NCI-H748 (cell line): Measurements from ENCODE around the gene CNNM3.
"Not testable (repeated sequence)": the region's sequence is repeated elsewhere in the genome, so short reads cannot be mapped to it uniquely, and the experiment has no call there.

Experiments
- DNase-seq: peaks from one replicate; lab custom pipeline; 2025; ENCODE audit not compliant: unreplicated experiment; lab: John Stamatoyannopoulos, UW

CNNM3 gene

DNA sequence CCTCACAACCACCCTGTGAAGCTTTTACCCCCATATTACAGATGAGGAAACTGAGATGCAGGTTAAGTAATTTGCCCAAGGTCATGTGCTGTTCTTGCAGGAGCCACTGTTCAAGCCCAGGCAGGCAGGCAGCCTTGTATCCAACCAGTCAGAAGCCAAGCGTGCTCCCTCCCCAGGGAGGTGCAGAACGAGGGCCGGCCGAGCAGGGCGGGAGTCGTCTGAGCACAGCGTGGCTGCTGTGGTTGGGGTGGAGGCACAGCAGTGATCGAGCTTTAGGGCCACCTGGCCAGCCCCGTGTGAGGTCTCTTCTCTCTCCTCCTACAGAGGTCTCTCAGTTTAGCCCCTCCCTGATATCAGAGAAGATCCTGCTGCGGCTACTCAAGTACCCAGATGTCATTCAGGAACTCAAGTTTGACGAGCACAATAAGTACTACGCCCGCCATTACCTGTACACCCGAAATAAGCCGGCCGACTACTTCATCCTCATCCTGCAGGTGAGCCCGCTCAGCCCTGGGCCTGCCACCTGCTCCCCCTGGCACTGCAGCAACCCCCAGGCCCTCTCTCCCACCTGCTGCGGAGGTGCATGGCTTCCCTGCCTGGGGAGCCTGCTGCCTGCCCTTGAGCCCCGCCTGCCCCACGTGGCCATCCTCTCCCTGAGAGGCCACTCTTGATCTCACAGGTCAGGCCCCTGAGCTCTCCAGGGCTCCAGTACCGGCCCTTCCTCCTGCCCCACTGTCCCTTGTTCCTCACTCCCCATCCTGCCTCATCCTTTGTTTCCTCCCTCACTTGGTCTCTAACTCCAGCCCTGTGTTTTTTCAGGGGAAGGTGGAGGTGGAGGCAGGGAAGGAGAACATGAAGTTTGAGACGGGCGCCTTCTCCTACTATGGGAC, 17.1 kb upstream of the CNNM3 start:
- DNase-seq = no peak

DNA sequence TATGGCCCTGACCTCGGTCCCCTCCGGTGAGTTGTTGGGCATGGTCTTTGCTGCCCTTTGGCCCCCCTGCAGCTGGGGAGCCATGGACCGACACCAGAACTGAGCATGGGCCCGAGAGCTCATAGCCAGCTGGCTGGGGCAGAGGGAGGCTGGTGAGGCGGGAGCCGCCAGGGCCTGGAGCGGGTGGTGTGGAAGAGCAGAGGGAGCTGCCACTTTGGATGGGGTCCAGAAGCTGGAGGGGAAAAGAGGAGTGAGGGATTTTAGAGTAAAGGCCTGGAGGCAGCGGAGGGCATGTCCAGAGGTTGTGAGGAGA, 16.5 kb upstream of the CNNM3 start:
- no peak for DNase-seq

DNA sequence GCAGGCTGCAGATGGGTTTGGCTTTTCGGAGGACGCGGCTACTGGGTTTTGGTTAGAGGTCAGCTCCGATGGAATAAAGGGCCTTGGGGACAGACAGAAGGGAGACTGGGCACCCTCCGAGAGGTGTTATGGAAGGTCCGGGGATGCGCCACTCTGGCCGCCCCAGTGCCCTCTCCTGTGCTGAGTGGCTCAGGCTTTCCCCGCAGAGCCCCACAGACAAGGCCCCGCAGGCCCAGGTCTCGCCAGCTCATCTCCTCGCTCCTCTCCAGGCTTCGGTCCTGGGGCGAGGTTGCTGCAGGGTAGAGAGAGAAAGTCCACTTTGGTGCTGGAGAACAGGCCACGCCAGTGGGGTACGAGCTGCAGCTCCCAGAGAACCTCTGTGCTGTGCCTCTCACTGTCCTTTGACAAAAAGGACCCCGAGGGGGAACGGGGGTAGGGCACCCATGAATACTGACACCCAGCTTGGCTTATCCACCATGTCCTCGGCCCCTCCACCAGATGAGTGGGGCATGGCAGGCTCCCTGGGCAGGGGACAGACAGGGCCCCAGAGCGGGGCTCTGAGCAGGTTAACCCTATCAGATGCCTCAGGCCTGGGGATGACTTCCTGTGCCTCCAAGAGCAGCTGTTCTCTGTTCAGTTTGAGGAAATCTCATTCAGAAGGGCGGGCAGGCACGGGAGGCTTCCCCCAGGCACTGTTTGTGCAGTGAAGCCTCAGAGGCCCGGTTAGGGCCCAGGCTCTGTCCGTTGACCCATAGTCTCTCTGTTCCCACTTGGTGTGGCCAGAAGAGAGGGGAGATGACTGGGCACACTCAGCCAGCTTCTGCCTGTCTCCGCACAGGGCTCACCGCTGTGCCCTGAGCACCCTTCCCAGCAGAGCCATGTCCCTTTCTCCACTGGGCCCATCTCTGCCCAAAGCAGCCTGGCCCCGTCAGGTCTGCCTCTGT, 15.7 kb upstream of the CNNM3 start:
- DNase-seq = no peak

DNA sequence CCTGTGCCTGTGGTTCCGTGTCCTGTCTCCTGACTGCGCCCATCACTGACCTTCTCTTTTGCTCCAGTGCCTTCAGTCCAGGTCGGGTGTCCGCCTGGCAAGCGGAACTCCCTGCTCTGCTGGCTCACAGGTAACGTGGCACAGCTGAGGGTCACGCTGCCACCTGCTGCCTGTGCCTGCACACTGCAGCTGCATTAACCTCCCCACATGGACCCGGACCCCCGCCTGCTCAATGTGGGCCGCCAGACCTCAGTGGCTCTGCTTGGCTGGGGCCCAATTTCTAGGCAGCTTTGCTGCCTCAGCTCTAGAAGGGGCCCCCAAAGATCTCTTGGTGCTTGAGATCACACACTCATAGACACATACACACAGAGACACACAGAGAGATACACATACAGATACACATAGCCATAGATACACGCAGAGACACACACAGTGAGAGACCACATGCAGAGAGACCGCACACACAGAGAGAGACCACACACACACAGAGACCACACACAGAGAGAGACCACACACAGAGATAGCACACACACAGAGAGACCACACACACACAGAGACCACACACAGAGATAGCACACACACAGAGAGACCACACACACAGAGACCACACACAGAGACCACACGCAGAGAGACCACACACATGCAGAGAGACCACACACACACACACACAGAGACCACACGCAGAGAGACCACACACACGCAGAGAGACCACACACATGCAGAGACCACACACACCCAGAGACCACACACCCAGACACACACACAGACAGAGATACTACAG, 14.9 kb upstream of the CNNM3 start:
- peak; percentile 48 for DNase-seq

DNA sequence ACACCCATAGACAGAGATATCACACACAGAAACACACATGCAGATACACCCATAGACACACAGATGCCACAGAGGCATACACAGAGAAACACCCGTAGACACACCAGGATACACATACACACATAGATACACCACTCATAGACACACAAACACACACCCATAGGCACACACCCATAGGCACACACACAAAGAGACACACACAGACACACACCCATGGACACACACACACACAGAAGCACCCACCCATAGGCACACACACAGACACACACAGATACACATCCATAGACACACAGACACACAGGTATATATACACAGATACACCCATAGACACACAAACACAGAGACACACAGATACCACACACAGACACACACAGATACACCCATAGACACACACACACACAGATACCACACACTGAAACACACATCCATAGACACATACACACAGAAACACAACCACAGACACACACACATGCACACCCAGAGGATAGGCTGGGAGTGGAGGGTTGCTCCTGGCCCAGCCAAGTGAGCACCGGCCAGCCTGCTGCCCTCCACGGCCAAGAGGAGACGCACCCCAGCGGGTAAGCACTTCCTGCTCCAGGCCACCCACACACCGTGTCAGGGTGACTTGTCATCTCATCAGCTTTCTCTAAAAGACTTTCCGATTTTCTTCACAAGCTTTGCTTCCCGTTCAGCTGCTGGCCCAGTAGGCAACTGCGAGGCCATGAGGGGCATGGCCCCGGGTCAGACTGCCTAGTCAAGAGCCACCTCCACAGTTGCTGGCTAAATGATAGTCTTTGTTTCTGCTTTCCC, 14.1 kb upstream of the CNNM3 start:
- no peak for DNase-seq

DNA sequence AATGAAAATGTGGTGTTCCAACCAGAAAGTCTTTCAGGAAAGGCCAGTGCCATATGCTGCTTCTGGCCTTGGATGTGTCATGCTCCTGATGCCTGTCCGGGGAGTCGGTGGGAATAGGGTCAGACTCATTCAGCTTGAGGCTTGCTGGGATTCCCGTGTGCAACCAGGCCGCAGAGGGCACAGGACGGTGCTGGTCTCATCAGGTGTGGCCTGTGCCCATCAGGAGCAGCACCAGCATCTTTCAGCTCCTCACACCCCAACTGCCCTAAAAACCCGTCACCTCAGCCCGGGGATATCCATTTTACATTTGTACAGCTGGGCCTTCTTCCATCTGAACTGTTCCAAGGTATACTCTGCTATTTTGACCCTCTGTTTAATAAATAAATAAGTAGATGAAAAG, 13.3 kb upstream of the CNNM3 start:
- DNase-seq = no peak

DNA sequence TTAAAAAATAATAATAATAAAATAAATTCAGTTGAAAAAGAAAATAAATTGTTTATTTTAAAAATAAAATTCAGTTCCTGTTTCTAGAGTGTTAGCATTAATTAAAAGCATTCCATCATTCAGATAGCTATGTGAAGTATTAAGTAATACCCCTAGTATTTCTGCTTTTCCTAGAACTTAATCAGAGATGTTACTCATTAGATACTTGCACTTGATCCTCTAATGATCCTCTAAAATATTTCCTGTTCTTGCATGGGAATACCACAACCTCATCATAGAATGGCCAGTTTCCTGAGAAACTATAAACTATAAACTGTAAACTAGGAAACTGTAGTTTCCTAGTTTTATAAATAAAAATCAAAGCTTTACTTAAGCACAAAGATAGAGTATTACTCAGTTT, 11.1 kb upstream of the CNNM3 start:
- no peak for DNase-seq

DNA sequence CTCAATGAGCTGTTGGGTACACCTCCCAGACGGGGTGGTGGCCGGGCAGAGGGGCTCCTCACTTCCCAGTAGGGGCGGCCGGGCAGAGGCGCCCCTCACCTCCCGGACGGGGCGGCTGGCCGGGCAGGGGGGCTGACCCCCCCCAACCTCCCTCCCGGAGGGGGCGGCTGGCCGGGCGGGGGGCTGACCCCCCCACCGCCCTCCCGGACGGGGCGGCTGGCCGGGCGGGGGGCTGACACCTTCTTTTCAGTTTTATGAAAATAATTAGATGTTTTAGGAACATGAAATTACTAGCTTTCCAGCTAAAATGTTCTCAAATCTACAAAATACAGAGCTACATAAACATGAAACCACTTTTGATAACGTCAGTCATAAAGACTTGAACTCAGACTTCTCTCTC, 10.1 kb upstream of the CNNM3 start:
- not testable (repeated sequence) for DNase-seq

DNA sequence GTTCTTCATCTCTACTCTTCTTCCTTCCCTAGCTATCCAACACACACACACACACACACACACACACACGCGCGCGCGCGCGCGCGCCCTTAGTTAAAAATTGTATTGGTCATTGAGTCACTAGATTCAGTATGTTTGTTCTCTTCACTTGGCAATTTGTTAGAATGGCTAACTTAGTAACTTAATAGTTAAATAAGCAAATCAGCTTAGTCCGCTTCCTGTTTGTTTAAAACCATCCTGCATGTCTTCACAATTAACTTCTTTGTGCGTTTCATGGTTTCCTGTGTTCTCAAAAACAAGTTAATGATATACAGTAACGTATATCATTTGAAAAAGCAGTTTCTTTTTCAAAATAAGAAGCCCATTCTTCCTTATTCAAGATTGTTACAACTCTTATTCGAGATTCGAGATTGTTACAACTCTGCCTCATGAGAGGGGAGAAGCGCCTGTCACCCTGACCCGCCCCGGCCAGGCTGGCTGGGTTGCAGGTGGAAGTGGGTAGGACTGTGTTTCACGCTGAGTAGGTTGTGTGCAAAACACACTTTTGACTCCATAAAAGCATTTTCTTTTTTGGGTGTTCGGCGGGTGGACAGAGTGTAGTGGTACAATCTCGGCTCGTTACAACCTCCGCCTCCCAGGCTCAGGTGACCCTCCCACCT, 9.5 kb upstream of the CNNM3 start:
- peak; percentile 10 for DNase-seq

DNA sequence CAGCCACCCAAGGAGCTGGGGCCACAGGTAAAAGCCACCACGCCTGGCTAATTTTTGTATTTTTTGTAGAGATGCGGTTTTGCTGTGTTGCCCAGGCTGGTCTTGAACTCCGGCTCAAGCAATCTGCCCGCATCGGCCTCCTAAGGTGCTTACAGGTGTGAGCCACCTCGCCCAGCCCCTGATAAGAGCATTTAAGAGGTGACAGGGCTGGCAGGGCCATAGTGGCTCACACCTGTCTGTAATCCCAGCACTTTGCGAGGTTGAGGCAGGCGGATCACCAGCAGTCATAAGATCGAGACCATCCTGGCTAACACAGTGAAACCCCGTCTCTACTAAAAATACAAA, 9.0 kb upstream of the CNNM3 start:
- no peak for DNase-seq

DNA sequence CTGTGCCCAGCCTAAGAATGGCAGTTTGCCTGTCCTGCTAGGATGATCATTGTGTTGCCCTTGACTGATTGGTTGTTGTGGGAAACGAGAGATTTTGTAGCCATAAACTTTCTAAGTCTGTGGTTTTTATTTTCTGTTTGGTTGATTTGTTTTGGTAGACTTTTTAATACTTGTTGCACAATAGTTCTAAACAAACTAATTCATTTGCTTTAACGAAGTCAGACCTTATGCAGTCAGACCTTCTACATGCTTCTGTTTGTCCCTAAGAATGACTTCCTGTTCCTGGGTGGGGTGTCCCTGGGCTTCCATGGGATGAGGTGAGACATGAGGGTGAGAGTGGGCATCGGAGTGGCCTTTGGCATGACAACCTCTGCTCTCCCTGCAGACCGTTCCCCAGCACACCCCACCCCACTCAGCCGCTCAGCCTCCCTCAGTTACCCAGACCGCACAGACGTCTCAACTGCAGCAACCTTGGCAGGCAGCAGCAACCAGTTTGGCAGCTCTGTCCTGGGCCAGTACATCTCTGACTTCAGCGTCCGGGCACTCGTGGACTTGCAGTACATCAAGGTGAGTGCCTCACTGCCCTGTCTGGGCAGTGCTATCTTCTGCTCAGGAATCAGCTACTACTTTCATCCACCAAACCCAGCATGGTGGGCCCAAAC, 7.8 kb upstream of the CNNM3 start:
- no peak for DNase-seq

DNA sequence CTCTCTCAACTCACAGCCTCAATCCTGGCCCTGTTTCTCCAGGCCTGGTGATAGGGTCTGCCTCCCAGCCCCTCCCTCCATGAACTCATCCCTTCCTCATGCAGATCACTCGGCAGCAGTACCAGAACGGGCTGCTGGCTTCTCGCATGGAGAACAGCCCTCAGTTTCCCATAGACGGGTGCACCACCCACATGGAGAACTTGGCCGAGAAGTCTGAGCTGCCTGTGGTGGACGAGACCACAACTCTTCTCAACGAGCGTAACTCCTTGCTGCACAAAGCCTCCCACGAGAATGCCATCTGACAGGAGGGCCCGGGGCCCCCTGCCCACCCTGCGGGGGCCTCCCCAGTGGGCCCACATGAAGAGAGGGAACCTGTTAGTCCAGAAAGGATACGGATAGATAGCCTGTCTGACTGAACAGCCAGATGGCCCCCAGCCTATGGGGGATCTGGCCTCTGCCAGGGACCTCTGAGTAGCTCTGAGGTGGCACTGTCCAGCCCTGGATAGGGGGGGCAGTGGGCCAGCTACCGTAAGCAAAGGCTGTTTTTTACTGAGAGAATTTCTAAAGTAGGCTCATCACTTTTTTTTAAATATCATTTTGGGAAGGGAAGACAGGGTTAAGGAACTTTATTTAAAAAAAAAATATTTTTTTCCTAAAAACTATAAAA, 6.7 kb upstream of the CNNM3 start:
- DNase-seq = no peak

DNA sequence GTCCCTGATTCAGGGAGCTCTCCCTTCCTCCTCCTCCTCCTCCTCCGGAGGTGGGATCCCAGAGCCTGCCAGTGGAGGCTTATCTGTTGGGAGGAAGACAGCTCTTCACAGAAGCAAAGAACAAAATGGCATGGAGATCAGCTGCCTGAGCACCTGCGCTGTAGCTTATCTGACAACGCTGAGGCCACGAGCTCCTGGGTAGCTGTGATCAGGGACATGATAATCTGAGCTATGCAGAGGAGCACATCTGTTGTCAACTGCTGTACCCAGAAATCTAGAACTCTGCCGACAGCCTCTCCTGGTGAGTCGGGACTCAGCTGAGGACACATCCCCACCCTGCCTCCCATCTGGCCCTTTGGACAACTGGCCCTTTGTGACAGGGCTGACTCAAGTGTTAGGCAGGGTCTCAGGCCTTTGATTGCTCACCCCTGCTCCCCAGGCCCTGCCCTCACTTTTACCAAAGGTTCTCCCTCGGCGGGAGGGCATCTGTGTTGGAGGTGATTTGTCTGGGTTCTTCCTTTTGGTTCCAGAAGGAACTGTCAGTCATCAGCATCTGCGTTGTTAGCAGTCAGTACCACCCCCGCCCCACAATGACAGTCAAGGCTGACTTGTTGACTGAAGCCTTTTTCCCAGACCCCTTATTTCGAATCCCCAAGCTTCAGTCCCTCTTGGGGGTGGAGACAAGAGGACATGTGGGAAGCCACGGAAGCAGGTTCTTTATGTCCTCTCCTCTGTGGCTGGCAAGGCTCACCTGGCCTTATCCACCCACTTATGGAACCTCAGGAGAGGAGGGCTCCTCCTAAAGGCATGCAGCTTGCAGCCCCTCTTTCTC, 5.9 kb upstream of the CNNM3 start:
- no peak for DNase-seq

DNA sequence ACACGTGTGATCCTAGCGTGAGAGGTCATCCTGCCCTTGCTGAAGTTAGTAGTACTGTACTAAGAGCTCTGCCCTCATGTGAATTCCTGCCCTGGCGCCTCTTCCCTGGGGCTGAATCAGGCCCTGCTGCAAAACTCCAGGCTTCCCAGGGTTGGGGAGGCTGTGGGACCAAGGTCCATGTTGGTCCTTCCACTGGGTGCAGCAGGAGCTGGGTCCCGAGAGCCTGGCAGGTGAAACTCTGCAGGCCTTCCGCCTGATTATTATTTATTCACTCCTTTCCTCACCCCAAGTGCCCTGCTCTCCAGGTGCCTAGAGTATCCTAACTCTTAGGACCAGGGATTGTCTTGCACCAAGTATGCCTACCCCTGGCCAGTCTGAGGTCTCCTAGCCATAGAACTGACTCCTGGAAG, 5.3 kb upstream of the CNNM3 start:
- no peak for DNase-seq

DNA sequence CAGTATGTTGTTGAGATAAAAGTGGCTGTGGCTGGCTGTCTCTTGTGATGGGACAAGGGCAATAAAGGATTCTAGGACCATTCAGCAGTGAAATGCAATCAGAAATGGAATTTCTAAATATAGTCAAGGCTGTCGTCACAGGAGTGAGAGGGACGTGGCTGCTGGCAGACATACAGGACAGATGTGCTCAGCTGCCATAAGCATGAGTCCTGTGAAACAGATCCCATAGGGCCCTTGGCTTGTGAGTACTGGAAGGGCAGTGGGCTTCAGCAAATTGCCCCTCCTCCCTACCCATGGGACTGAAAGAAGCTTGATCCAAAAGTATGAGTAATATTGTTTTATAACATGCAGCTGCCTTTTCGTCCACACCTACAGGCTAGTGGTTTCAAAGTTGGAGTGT, 4.2 kb upstream of the CNNM3 start:
- no peak for DNase-seq

DNA sequence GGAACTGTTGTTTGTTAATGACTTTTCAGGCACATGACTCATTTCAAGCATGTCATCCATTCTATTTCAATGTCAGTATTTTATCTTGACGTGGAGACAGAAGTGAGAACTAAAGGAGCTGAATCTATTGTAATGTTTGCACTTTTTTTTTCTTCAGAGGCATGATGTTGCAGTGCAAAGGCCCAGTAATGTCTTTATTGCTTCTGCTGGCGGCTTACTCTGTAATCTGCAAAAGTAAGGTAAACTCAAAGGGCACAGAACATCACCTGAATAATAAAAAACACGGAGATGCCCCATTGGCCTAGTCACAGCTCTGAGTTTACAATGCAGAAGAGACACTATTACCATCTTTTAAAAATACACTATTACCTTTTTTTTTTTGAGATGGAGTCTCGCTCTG, 2.4 kb upstream of the CNNM3 start:
- no peak for DNase-seq

DNA sequence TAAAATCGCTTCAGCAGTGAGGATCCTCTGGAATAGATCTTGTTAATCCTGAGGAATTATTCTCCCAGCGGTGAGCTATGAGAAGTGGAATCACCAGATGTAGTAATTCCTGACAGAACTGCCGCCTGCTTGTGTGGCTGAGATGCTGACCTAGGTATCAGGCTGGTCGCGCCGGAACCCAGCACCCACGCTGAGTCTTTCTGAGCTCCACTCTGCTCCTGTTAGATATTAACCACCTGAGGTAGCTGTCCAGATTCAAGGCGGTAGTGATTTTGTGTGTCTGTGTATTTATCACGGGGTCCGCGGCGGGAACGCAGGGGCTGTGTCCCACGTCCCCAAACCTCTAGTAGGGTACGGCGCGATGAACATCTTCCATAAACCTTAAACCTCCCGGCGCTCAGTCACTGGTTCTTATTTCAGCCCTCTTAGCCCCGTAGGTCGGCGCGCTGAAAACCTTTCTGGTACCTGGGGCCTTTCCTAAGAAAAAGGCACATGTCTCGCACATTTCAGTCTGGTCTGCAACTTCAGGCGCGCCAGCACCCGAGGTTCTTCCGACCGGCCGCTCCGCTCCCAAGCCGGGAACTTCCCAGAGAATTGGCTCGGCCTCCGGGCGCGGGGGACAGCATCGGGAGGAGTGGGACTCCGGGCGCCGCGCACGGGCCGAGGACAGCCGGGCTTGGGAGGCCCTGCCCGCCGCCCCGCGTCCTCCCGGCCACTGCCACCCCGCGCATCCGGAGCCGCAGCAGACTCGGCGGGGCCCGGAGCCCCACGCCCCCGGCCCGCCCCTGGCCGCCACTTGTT, 542 bp upstream of the CNNM3 start:
- DNase-seq = peak; percentile 30
